HK-2 (cell line): Measurements from ENCODE around the gene FAM107B.
A peak's percentile ranks its signal among the peaks of the same experiment; 100 is the strongest.
"Not testable (repeated sequence)": the region's sequence is repeated elsewhere in the genome, so short reads cannot be mapped to it uniquely, and the experiment has no call there.

ENCODE experiments used
- DNase-seq: peaks from one replicate; pipeline ENCODE4 v3.0.0-alpha.2; 2018; ENCODE audit not compliant: unreplicated experiment

Gene FAM107B

GRCh38 chr10:14774797-14775196 lies at the start of gene FAM107B:
TSS of gene FAM107B (minus strand) at chr10:14774897. CDS start at chr10:14774663, 234 bp downstream.
- DNase-seq: no peak

- no peak for DNase-seq
Observed at GRCh38 chr10:14823966-14824365, 49.3 kb upstream of the FAM107B start.

- no peak for DNase-seq
Observed at GRCh38 chr10:14822879-14823755, 48.4 kb upstream of the FAM107B start.

- no peak for DNase-seq
Observed at GRCh38 chr10:14821635-14822375, 47.1 kb upstream of the FAM107B start.

- no peak for DNase-seq
Observed at GRCh38 chr10:14820775-14821154, 46.1 kb upstream of the FAM107B start.

GRCh38 chr10:14820010-14820774 lies 45.5 kb upstream of the FAM107B start:
- no peak for DNase-seq

GRCh38 chr10:14816717-14817116 lies 42.0 kb upstream of the FAM107B start:
- DNase-seq: not testable (repeated sequence)

GRCh38 chr10:14815681-14816080 lies 41.0 kb upstream of the FAM107B start:
- DNase-seq: no peak

- DNase-seq: no peak
Observed at GRCh38 chr10:14812271-14812670, 37.6 kb upstream of the FAM107B start.

GRCh38 chr10:14810969-14811953 lies 36.6 kb upstream of the FAM107B start:
- DNase-seq: no peak

- no peak for DNase-seq
Observed at GRCh38 chr10:14806318-14806717, 31.6 kb upstream of the FAM107B start.

- no peak for DNase-seq
Observed at GRCh38 chr10:14803827-14804226, 29.1 kb upstream of the FAM107B start.

GRCh38 chr10:14801723-14802122 lies 27.0 kb upstream of the FAM107B start:
- no peak for DNase-seq

- no peak for DNase-seq
Observed at GRCh38 chr10:14800397-14800796, 25.7 kb upstream of the FAM107B start.

- no peak for DNase-seq
Observed at GRCh38 chr10:14798636-14799035, 23.9 kb upstream of the FAM107B start.

GRCh38 chr10:14787938-14788337 lies 13.2 kb upstream of the FAM107B start:
- DNase-seq: no peak

GRCh38 chr10:14784459-14785055 lies 9.9 kb upstream of the FAM107B start:
- DNase-seq: no peak

- peak; percentile 59 for DNase-seq
Observed at GRCh38 chr10:14782691-14783363, 8.1 kb upstream of the FAM107B start.

- no peak for DNase-seq
Observed at GRCh38 chr10:14781763-14782162, 7.1 kb upstream of the FAM107B start.
